PC-9 (cell line): ENCODE data around the gene UMAD1. TPM values are rescaled to one million over a fixed set of nuclear protein-coding genes. Genes with fewer than 3 reads are reported as not detected.

Experiments used
- BruUV-seq: library from RNA; stranded (reverse); fragments of 400-500 nt; replicated peaks from 2 replicates; lab custom pipeline; 2021; lab: Mats Ljungman, UMichigan
- CTCF ChIA-PET: fragments of 300-600 bp; sonication (Branson Sonifier 250); formaldehyde crosslinking; loops from one replicate; lab custom pipeline; 2022; ENCODE audit warnings: antibody characterized with exemption; lab: Charles Lee
- POLR2A ChIA-PET: fragments of 300-600 bp; sonication (Branson Sonifier 250); formaldehyde crosslinking; loops from one replicate; lab custom pipeline; 2022; ENCODE audit warnings: antibody characterized with exemption; ENCODE audit not compliant: unreplicated experiment; lab: Charles Lee
- DNase-seq, 2 experiments: peaks; one replicate each; pipeline versions ENCODE4 v3.0.0 to v3.0.0-alpha.2; 2015 to 2022; ENCODE audit warnings: mixed read lengths in 1 of 2
- H2AFZ ChIP-seq: fragments of 200-600 bp; sonication (generic); 2 replicates; pipeline ENCODE4 v1.8.1; 2017; ENCODE audit warnings: antibody characterized with exemption
- H3F3A ChIP-seq: fragments of 200-600 bp; sonication (generic); 2 replicates; pipeline ENCODE4 v1.8.1; 2017; ENCODE audit warnings: antibody characterized with exemption, mild to moderate bottlenecking, low read depth; ENCODE audit not compliant: insufficient read depth
- H3K27ac ChIP-seq: fragments of 200-600 bp; sonication (generic); 2 replicates; pipeline ENCODE4 v1.6.1; 2016; ENCODE audit warnings: mixed run types
- H3K27me3 ChIP-seq: fragments of 200-600 bp; sonication (generic); 2 replicates; pipeline ENCODE4 v1.6.1; 2016; ENCODE audit warnings: low read depth, mixed run types; ENCODE audit not compliant: insufficient read depth
- H3K36me3 ChIP-seq: fragments of 200-600 bp; sonication (generic); 2 replicates; pipeline ENCODE4 v1.6.1; 2016; ENCODE audit warnings: low read depth, mixed run types
- H3K4me1 ChIP-seq: fragments of 200-600 bp; sonication (generic); replicated peaks from 2 replicates; pipeline ENCODE4 v1.6.1; 2016; ENCODE audit warnings: mixed run types; ENCODE audit not compliant: insufficient read depth
- H3K4me2 ChIP-seq: fragments of 200-600 bp; sonication (generic); 2 replicates; pipeline ENCODE4 v1.6.1; 2017; ENCODE audit warnings: mixed run types
- H3K4me3 ChIP-seq: fragments of 200-600 bp; sonication (generic); 2 replicates; pipeline ENCODE4 v1.6.1; 2016; ENCODE audit warnings: mixed run types
- H3K79me2 ChIP-seq: fragments of 200-600 bp; sonication (generic); 2 replicates; pipeline ENCODE4 v1.6.1; 2017; ENCODE audit warnings: low read depth, mixed run types
- H3K9me2 ChIP-seq: fragments of 200-600 bp; sonication (generic); 2 replicates; pipeline ENCODE4 v1.8.1; 2017; ENCODE audit warnings: mild to moderate bottlenecking; ENCODE audit not compliant: insufficient read depth
- H3K9me3 ChIP-seq: fragments of 200-600 bp; sonication (generic); 2 replicates; pipeline ENCODE4 v1.8.1; 2016; ENCODE audit warnings: low read depth; ENCODE audit not compliant: insufficient read depth
- H4K20me1 ChIP-seq: fragments of 200-600 bp; sonication (generic); 2 replicates; pipeline ENCODE4 v1.8.1; 2017; ENCODE audit not compliant: insufficient read depth
- EZH2 ChIP-seq: fragments of 200-600 bp; sonication (generic); IDR thresholded peaks from 2 replicates; pipeline ENCODE4 v1.8.0; 2017; ENCODE audit warnings: antibody characterized with exemption, low read depth
- intact Hi-C: fragments of 100-400 bp; cut with micrococcal nuclease; formaldehyde crosslinking; loops from one replicate; pipeline ENCODE4 v1.10.0; 2022; ENCODE audit not compliant: unreplicated experiment
- total RNA-seq: library from RNA; stranded (reverse); gene quantifications from 2 replicates; pipeline ENCODE4 v1.2.3, GENCODE V29; 2021
- TF ChIP-seq, protein P1 (sequence below): fragments of 200-600 bp; sonication (generic); conservative IDR thresholded peaks from 2 replicates; pipeline ENCODE4 v1.6.1; 2017; ENCODE audit warnings: mixed run types, antibody characterized with exemption, mild to moderate bottlenecking, moderate library complexity

Gene UMAD1
- total RNA-seq, 1 experiment from 2014 or later, result 20.5 TPM

DNA sequence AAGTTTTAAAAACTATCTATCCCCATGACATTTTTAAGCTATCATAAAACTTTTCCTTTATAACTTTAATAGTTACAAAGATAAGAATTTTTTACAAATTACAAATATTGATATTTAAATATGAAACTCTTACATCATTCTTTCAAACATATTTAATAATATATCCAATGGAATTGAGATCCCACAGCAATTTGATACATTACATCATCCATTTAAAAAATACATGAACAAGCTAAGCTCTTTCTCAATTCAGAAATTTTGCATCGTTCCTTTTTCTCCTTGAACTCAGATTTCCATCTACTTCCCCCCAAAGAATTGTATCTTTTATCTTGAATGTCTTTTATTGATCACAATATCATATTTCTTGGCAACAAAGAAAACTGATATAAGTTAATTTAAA lies 209.6 kb downstream of the UMAD1 start:
- ChIA-PET POLR2A (interaction anchor here (0.6 kb wide), 1 partner anchor 342 kb away, joined by 4 read pairs; no protein-coding TSS in a partner anchor), CTCF (interaction anchor here (0.6 kb wide), 1 partner anchor 1599 kb away, joined by 3 read pairs; no protein-coding TSS in a partner anchor)
- Histone ChIP-seq H3K4me1 (peaks cover 16% of the 10 kb centered on the region), H3K4me2 (no peak overlapping the region), H4K20me1 (no peaks in the 10 kb centered on the region; the same call in 1 of the 2 replicates), H3K9me3 (peaks cover 20% of the 10 kb centered on the region), H3K27me3 (no peaks in the 10 kb centered on the region), H3F3A (no peaks in the 10 kb centered on the region), H3K36me3 (no peaks in the 10 kb centered on the region), H3K4me3 (no peak overlapping the region), H3K9me2 (no peaks in the 10 kb centered on the region; the same call in 1 of the 2 replicates), H3K79me2 (0 out of 2 replicates have a peak, but pooled peaks cover 3% of the 10 kb centered on the region), H2AFZ (no peak overlapping the region), H3K27ac (no peak overlapping the region)
- DNase-seq, result no peak
- TF ChIP-seq, protein P1, sequence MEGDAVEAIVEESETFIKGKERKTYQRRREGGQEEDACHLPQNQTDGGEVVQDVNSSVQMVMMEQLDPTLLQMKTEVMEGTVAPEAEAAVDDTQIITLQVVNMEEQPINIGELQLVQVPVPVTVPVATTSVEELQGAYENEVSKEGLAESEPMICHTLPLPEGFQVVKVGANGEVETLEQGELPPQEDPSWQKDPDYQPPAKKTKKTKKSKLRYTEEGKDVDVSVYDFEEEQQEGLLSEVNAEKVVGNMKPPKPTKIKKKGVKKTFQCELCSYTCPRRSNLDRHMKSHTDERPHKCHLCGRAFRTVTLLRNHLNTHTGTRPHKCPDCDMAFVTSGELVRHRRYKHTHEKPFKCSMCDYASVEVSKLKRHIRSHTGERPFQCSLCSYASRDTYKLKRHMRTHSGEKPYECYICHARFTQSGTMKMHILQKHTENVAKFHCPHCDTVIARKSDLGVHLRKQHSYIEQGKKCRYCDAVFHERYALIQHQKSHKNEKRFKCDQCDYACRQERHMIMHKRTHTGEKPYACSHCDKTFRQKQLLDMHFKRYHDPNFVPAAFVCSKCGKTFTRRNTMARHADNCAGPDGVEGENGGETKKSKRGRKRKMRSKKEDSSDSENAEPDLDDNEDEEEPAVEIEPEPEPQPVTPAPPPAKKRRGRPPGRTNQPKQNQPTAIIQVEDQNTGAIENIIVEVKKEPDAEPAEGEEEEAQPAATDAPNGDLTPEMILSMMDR, result no peak
- TF ChIP-seq EZH2, result no peak
- intact Hi-C loops, result loop anchor here (5.0 kb wide), 1 partner anchor 53 kb away; no protein-coding TSS in a partner anchor
- BruUV-seq, result no TSS peak

GRCh38 chr7:7851381-7851780 lies 210.8 kb downstream of the UMAD1 start:
- no peak overlapping the region for H3K4me3 ChIP-seq
- H3K4me2 ChIP-seq, result no peak overlapping the region
- no peak for TF ChIP-seq EZH2
- TF ChIP-seq, protein P1, result no peak
- H3F3A ChIP-seq, result no peaks in the 10 kb centered on the region
- H3K36me3 ChIP-seq, result no peaks in the 10 kb centered on the region
- intact Hi-C loops, result loop anchor here (5.0 kb wide), 1 partner anchor 54 kb away; no protein-coding TSS in a partner anchor
- no peaks in the 10 kb centered on the region; the same call in 1 of the 2 replicates for H3K9me2 ChIP-seq
- no TSS peak for BruUV-seq
- no peaks in the 10 kb centered on the region; the same call in 1 of the 2 replicates for H4K20me1 ChIP-seq
- H3K4me1 ChIP-seq, result peaks cover 16% of the 10 kb centered on the region
- POLR2A ChIA-PET, result no interaction called here
- CTCF ChIA-PET, result no interaction called here
- 0 out of 2 replicates have a peak, but pooled peaks cover 3% of the 10 kb centered on the region for H3K79me2 ChIP-seq
- no peaks in the 10 kb centered on the region for H3K27me3 ChIP-seq
- H2AFZ ChIP-seq, result no peak overlapping the region
- H3K27ac ChIP-seq, result no peak overlapping the region
- peaks cover 31% of the 10 kb centered on the region for H3K9me3 ChIP-seq
- DNase-seq, result no peak

DNA sequence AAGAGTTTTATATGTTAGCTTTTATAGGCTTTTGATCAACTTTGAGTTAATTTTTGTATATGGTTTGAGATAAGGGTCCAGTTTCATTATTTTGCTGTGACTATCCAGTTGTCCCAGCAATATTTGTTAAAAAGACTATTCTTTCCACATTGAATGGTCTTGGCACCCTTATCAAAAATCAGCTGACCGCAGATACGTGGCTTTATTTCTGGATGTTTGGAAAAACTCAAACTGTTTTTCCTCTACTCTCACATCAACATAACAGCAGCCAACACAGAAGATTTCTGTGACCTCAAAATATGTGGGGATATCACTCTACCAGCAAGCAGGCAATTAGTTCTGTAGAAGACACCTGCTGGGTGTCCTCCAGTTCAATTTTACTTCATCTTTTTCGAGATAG lies 211.4 kb downstream of the UMAD1 start:
- TF ChIP-seq EZH2, result no peak
- TF ChIP-seq, protein P1, result no peak
- no peaks in the 10 kb centered on the region for H3K36me3 ChIP-seq
- H3K9me3 ChIP-seq, result peaks cover 35% of the 10 kb centered on the region
- H3K27ac ChIP-seq, result no peak overlapping the region
- no TSS peak for BruUV-seq
- no peaks in the 10 kb centered on the region; the same call in 1 of the 2 replicates for H4K20me1 ChIP-seq
- CTCF ChIA-PET, result interaction anchor here (0.7 kb wide), 1 partner anchor 9 kb away, joined by 3 read pairs; no protein-coding TSS in a partner anchor
- H2AFZ ChIP-seq, result no peak overlapping the region
- no peaks in the 10 kb centered on the region for H3K9me2 ChIP-seq
- intact Hi-C loops, result loop anchor here (5.0 kb wide), 1 partner anchor 55 kb away; no protein-coding TSS in a partner anchor
- DNase-seq, result no peak
- POLR2A ChIA-PET, result no interaction called here
- H3K4me1 ChIP-seq, result peaks cover 16% of the 10 kb centered on the region
- H3K4me2 ChIP-seq, result no peak overlapping the region
- H3K79me2 ChIP-seq, result 0 out of 2 replicates have a peak, but pooled peaks cover 3% of the 10 kb centered on the region
- no peaks in the 10 kb centered on the region for H3F3A ChIP-seq
- H3K4me3 ChIP-seq, result no peak overlapping the region
- no peaks in the 10 kb centered on the region for H3K27me3 ChIP-seq
